LHCN-M2 (cell line): ENCODE measurements around the gene CCDC17. TPM values are rescaled to one million over a fixed set of nuclear protein-coding genes. Genes with fewer than 3 reads are reported as not detected.

Experiments
- DNase-seq: peaks from one replicate; pipeline ENCODE4 v3.0.0-alpha.2; 2012; ENCODE audit warnings: low read depth
- polyA plus RNA-seq: library from polyadenylated mRNA; unstranded; fragments of >200 nt; gene quantifications from one replicate; pipeline ENCODE4 v1.2.1, GENCODE V29; 2012; ENCODE audit warnings: missing spikeins
- total RNA-seq: library from RNA; depleted of rRNA; stranded (reverse); fragments of >200 nt; gene quantifications from 2 replicates; pipeline ENCODE4 v1.2.3, GENCODE V29; 2014; rRNA removed

Gene CCDC17
- 0.58 and 0.98 TPM in 2 replicates for total RNA-seq
- 0.11 TPM for polyA plus RNA-seq

- DNase-seq = no peak
Observed at GRCh38 chr1:45623972-45624371, at the start of gene CCDC17. TSS of gene CCDC17 (minus strand) at chr1:45624054. CDS start at chr1:45623909, 145 bp downstream.

DNA sequence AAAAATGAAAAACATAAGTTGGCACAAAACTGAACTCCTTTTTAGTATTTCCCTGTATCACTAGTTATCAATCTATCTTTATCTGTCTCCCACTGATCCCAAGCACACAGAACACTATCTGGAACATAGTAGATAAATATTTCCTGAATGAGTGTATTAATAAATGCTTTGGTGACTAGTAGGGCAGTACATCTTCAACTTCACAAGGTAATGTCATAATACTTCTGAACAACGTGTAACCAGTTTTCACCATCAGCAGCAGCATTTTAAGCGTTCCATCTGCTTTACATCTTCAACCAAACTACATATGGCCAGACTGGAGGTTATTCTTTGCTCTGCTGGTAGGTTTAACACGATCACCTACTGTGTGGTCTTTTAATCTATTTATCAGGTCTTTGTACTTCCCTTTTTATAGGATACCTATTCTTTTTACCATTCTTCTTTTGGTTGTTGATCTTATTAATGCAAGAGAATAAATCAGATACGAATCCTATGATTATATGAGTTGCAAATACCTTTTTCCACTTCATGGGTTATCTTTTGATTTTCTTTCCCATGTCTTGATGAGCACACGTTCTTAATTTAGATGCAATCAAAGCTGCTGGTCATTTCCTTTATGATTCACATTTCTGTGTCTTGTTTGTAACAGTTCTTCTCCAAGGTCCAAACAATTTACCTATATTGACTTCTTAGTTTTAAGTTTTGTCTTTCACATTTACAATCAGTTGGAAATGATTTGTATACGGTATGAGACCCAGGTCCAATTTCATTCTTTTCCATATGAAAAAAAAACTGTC lies 46.2 kb upstream of the CCDC17 start:
- DNase-seq = no peak

DNA sequence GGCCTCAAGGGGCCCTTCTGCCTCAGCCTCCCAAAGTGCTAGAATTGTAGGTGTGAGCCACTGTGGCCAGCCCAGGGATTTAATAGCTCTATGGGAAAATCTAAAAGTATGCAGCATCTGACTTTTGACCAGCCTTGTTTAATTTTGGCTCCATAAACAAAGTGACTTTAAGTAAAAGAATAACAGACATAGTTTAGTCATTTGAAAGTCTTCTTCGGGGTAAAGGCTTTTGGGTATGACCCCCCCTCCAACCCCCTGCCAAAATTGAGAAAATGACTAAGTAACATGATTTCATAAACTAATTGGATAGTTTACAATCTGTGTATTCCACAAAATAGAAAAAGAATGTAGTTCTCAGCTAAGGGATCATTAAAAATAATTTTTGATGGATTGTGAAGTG lies 45.5 kb upstream of the CCDC17 start:
- DNase-seq = no peak

- no peak for DNase-seq
Observed at GRCh38 chr1:45668526-45668925, 44.7 kb upstream of the CCDC17 start.

DNA sequence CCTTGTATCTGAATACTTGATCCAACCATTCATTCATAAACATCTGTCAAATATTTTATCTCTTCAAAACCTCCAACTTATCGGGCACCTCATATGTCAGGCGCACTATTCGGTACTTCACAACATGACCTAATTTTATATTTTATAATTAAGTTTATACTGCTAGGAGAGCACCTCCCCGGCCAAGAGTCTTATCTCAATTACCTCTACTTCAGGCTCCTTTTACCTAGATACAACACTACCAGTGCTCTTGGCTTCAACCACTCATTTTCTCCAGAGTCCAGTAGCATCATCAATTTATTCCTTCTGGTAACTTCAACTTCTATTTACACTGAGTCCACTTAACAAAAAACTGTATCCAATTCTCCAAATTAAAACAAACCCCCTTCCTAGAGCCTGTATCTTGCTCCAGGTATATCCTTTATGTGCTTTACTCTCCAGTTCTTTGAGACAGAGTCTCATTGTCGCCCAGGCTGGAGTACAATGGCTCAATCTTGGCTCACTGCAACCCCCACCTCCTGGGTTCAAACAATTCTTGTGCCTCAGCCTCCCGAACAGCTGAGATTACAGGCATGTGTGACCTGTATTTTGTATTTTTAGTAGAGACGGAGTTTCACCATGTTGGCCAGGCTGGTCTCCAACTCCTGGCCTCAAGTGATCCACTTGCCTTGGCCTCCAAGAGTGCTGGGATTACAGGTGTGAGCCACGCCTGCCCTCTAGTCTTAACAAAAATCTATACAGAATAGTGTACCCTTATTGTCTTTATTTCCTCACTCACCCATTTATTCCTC lies 43.7 kb upstream of the CCDC17 start:
- no peak for DNase-seq

DNA sequence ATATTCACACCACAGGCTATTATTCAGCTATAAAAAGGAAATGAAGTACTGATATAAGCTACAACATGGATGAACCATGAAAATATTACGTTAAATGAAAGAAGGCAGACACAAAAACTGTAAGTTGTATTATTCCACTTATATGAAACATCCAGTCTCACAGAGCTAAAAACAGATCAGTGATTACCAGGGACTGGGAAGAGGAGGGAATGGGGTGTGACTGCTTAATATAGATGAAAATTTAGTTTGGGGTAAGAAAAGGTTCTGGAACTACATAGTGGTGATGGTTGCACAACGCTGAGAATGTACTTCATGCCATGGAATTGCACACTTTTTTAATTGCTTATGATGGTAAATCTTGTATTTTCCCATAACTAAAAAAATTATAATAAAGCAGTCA lies 43.0 kb upstream of the CCDC17 start:
- DNase-seq = no peak

DNA sequence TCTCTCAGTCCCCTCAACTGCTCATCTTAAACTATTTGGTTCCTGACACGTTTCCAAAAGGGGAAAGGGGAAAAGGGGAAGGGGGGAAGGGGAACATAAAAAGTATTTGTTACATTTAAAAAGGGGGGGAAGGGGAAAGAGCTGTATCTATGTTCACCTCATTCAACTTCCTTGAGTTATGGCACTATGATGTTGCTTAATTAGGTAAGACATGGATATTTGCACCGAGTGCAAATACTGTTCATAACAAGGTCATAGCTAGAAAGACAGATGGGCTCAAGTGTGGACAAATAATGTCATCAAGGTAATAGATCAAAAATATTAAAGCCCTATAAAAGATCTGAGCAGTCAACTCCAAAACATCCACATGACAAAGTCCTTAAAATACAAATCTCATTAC lies 36.5 kb upstream of the CCDC17 start:
- no peak for DNase-seq

GRCh38 chr1:45659222-45659621 lies 35.4 kb upstream of the CCDC17 start:
- DNase-seq = no peak

DNA sequence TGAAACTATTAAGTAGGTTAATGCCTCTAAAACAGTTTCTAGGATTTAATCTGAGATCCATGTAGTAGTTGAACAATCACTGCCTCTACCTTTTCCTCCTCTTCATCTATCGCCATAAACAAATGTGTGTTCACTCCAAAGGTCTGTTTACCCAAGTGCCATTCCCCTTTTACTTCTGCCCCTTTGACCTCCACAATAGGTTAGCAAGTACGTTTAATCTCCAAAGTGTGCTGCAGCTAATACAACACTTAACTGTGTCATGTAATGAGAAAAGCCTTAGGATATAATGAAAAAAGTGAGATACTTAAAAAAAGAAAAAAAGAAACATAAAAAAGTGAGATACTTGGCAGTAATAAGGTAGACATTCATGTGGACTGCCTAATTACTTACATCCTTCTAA lies 34.3 kb upstream of the CCDC17 start:
- DNase-seq = no peak

- no peak for DNase-seq
Observed at GRCh38 chr1:45656573-45657226, 32.8 kb upstream of the CCDC17 start.

DNA sequence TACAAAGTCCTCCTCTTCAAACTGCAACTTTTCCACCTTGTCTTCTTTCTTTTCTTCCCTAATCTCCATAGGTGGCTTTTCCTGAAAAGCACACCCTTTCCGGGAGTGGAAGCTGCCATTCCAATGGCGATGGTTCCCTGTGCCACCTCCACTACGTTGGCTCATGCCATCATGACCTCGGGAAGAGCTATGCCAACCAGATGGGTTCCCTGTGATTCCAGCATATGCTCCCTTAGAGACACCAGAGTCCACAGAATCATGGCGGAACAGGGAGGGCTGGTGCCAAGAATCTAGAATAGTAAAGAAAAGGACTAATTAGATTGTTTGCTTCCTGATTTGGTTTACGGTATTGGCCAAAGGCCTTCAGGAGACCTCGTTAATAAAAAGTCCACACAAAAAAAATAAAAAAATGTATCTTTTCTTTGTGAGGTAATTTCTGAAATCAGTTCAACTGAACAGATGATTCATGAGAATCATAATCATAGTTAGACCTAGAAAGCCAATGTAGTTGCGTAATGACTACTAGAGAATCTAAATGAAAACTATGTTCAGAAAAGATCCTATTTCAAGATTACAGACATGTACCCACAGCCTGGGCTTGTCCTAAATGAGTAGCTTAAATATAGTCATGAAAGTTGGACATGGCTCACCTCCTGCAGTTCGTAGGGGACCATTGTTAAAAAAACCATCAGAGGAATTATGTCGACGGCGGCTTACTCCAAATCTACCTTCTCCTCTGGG lies 30.9 kb upstream of the CCDC17 start:
- peak; percentile 63 for DNase-seq

- DNase-seq = no peak
Observed at GRCh38 chr1:45647248-45648021, 23.6 kb upstream of the CCDC17 start.

- no peak for DNase-seq
Observed at GRCh38 chr1:45644661-45645060, 20.8 kb upstream of the CCDC17 start.

GRCh38 chr1:45643978-45644377 lies 20.1 kb upstream of the CCDC17 start:
- DNase-seq = no peak

- no peak for DNase-seq
Observed at GRCh38 chr1:45643321-45643720, 19.5 kb upstream of the CCDC17 start.

DNA sequence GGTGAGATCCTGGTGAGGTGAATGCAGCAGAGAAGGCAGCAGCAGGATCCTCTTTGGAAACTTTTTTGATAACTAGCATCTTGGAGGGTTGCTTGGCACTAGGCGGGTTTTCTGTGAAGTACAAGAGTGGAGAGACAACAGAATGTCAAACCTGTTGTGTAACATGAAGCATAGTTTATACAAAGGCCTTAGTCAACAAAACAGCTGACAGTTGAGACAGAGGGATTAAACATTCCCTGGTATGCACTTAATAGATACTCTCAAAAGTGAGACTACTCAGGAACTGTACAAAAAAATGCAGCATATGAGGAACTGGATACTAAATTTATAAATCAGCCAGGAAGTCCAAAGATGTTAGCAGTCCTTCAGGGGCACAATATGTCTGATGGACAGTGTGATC lies 16.4 kb upstream of the CCDC17 start:
- DNase-seq = peak; percentile 54

- DNase-seq = no peak
Observed at GRCh38 chr1:45635211-45635610, 11.4 kb upstream of the CCDC17 start.

DNA sequence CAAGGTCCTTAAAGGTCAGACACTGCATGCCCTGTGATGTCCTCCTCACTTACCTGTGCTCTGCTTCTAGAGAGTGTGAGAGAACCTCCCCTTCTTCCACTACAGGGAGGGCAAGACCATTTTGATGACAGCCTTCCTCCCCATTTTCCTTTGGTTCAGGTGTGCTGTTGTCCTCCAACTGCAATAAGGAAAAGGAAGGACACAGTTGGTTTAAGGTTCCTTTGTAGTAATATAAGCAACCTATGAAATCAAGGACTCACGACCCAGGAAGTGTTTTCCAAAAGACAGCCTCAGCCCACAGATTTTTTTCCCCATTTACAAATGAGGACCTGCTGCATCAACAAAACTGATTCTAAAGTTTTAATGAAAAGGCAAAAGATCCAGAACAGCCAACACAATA lies 6.6 kb upstream of the CCDC17 start:
- no peak for DNase-seq

DNA sequence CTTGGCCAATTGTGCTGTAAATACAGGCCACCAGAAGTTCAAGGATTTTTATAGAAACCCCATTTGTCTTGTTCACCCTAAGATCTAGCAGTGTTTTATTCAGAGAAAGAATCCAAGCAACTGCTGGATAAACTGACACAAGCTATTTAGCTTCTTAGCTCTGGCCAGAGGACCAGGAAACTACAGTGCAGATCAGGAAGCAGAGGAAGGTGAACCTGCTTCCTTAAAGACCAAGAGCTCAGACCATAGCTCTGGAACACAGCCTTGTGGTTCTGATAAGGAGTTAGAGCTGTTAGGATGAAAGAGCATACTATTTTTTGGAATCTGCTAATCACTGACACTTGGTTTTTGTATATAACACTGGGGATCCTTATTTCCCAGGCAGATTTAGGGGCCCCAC lies 5.2 kb upstream of the CCDC17 start:
- DNase-seq = no peak

DNA sequence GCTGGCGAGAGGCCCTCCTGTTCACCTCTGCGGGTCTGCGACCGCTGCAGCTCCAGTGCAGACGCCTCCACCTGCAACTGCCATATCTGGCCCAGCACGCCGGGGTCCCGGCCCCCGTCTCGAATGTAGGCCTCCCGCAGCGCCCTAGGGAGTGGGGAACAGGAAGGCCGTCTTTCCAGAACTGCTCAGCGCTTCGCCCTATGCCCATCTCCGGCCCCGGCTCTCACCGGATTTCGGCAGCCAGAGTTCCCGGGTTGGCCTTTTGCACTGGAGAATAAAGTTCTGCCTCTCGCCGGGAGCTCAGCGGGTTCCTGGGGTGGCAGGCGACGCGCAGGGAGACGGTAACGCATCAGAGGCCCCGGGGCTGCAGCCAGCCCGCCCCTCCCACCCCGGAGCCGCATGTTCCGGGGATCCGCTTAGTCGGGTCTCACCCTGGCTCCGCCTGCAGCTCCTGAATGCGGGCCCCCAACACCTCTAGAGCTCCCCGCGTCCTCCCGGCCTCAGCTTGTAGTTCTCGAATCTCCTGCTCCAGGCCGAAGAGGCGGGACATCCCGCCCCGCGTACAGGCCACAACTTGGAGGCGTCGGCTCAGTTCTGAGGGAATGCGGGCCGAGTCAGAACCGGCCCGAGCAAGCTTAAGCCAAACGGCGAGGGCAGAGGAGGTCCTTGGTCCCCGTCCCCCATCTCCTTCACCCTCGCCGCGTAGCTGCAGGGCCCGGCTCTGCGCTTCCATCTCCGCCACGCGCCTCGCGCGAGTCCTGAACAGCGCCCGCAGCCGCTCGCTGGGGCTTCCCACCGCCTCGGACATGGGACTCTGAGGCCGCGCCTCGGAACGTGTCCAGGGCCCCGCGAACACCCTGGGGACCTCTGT lies 1.1 kb downstream of the CCDC17 start:
- DNase-seq = no peak
